Activated CD4-positive, alpha-beta T cell treated with anti-CD3 and anti-CD28 coated beads for 4 hours (primary cell): ENCODE results near the gene ERI3.
A peak's percentile ranks its signal among the peaks of the same experiment; 100 is the strongest.

Experiments used
- DNase-seq, 2 donors: peaks; one replicate each; pipeline ENCODE4 v3.0.0-alpha.2; 2020

The ERI3 gene

GRCh38 chr1:44259090-44259489 lies 96.0 kb downstream of the ERI3 start:
- DNase-seq: no peak

GRCh38 chr1:44256762-44257554 lies 98.1 kb downstream of the ERI3 start:
- DNase-seq: no peak

- no peak for DNase-seq
These were observed 100.6 kb downstream of the ERI3 start for GRCh38 chr1:44254392-44254910.

GRCh38 chr1:44251989-44252671 lies 102.9 kb downstream of the ERI3 start:
- DNase-seq: no peak

GRCh38 chr1:44251486-44251885 lies 103.6 kb downstream of the ERI3 start:
- DNase-seq: no peak

GRCh38 chr1:44250068-44250781 lies 104.8 kb downstream of the ERI3 start:
- no peak for DNase-seq

GRCh38 chr1:44249543-44249942 lies 105.5 kb downstream of the ERI3 start:
- DNase-seq: no peak

- no peak for DNase-seq
These were observed 108.3 kb downstream of the ERI3 start for GRCh38 chr1:44246806-44247205.

GRCh38 chr1:44244986-44245385 lies 110.1 kb downstream of the ERI3 start:
- DNase-seq: no peak

- no peak for DNase-seq
These were observed 111.1 kb downstream of the ERI3 start for GRCh38 chr1:44243782-44244495.

- DNase-seq: no peak
These were observed 112.3 kb downstream of the ERI3 start for GRCh38 chr1:44242746-44243145.

- DNase-seq: no peak
These were observed 114.0 kb downstream of the ERI3 start for GRCh38 chr1:44240802-44241671.

- DNase-seq: no peak
These were observed 115.1 kb downstream of the ERI3 start for GRCh38 chr1:44239961-44240371.

GRCh38 chr1:44239331-44239960 lies 115.6 kb downstream of the ERI3 start:
- no peak for DNase-seq

GRCh38 chr1:44238660-44239059 lies 116.4 kb downstream of the ERI3 start:
- no peak for DNase-seq

GRCh38 chr1:44237721-44238457 lies 117.2 kb downstream of the ERI3 start:
- DNase-seq: peak; percentile 16 to 22

- no peak for DNase-seq
These were observed 118.4 kb downstream of the ERI3 start for GRCh38 chr1:44236490-44237272.

- no peak for DNase-seq
These were observed 119.2 kb downstream of the ERI3 start for GRCh38 chr1:44235808-44236207.

- DNase-seq: no peak
These were observed 121.5 kb downstream of the ERI3 start for GRCh38 chr1:44233593-44233992.

GRCh38 chr1:44230796-44231195 lies 124.3 kb downstream of the ERI3 start:
- DNase-seq: no peak
